SJSA1 (cell line): ENCODE measurements around the gene TNNT1. TPM values are rescaled to one million over a fixed set of nuclear protein-coding genes. Genes with fewer than 3 reads are reported as not detected.
"Not testable (repeated sequence)": the region's sequence is repeated elsewhere in the genome, so short reads cannot be mapped to it uniquely, and the experiment has no call there.

Experiments used
- DNase-seq, 2 experiments: peaks; one replicate each; pipeline ENCODE4 v3.0.0-alpha.2; 2015 to 2020; ENCODE audit warnings: low spot score in 2 of 2, low read depth in 1 of 2
- H3K27ac ChIP-seq: fragments of 250-450 bp; sonication (Bioruptor Pico); 2 replicates; pipeline ENCODE4 v1.5.1; 2020; ENCODE audit warnings: mild to moderate bottlenecking, moderate library complexity
- H3K27me3 ChIP-seq: fragments of 250-450 bp; sonication (Bioruptor Pico); replicated peaks from 2 replicates; pipeline ENCODE4 v1.5.1; 2020; ENCODE audit warnings: mild to moderate bottlenecking, moderate library complexity
- H3K36me3 ChIP-seq: fragments of 250-450 bp; sonication (Bioruptor Pico); 2 replicates; pipeline ENCODE4 v1.5.1; 2020; ENCODE audit warnings: mild to moderate bottlenecking
- H3K4me1 ChIP-seq: fragments of 250-450 bp; sonication (Bioruptor Pico); replicated peaks from 2 replicates; pipeline ENCODE4 v1.6.1; 2021; ENCODE audit warnings: mild to moderate bottlenecking
- H3K4me3 ChIP-seq: fragments of 250-450 bp; sonication (Bioruptor Pico); 2 replicates; pipeline ENCODE4 v1.5.1; 2020; ENCODE audit warnings: mild to moderate bottlenecking
- H3K9me3 ChIP-seq: fragments of 250-450 bp; sonication (Bioruptor Pico); replicated peaks from 2 replicates; pipeline ENCODE4 v1.5.1; 2020; ENCODE audit warnings: mild to moderate bottlenecking
- total RNA-seq: library from RNA; depleted of rRNA; stranded (reverse); fragments of >200 nt; shearing (Covaris generic); gene quantifications from 2 replicates; pipeline ENCODE4 v1.2.3, GENCODE V29; 2014

TNNT1 gene
- total RNA-seq, 1 experiment from 2014 or later = 0.34 TPM

DNA sequence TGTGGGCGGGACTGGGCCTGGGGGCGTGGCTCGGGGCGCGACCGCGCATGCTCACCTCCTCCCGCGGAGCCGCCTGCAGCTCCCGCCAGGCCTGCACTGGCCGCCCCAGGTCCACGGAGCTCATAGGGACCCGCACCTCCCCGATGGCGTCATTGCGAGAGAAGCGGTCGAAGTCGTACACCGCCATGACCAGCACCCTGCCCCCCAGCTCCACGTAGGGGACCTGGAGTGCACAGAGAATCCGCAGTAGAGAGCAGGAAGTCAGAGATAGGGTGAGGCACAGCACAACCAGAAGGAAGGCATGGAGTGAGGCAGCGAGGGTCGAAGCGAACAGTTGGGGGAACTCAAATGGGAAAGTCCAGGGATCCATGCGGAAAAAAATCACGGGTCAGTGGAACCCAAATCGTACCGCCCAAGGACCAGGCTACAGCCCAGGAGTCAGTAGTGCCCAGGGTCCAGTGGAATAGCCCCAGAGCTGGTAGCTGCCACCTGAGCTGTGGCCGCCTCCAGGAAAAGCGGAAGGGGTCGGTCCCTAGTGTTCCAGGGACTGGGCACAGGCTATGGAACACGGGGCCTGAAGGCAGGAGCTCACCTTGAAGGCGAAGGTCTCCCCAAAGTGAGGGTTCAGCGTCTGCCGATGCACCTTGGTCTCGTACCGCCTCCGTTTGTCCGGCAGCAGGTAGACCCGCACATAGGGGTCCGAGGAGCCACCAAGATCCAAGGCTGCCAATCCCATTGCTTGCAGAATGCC, 26.3 kb upstream of the TNNT1 start:
- DNase-seq = no peak
- Histone ChIP-seq H3K36me3 (no peaks in the 10 kb centered on the region), H3K4me1 (peaks cover 29% of the 10 kb centered on the region), H3K9me3 (peaks cover 2% of the 10 kb centered on the region; the same call in 1 of the 2 replicates), H3K4me3 (no peak overlapping the region), H3K27ac (no peak overlapping the region), H3K27me3 (peaks cover 26% of the 10 kb centered on the region)

DNA sequence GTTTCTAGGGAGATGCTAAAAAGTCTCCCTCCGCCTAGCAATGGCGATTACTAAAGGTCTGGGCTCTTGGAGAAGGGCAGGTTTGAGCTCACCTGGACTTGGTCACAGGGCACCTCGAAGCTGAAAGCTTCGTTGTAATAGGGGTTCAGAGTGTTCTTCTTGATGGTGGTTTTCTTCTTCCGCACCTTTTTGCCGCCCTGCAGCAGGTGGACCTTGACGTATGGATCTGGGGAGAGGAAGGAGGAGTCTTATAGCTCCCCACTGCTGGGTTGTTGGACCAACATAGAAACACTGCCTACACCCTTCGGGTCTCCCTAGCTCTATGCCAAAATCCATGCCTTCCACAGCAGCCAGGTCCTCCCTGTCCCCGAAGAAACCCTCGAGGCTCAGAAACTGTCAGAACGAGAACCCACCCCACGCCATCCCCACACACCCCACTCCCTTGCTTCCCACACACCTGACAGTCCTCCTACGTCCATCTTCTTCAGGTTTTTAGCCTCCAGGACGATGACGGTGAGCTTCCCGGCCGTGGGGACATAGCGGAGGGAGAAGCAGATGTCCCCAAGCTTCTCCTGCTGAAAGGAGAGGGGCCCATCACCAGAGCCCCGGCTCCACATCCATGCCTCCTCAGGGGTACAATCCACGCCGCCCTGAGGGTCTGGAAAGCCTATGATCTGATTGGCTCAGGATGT, 25.6 kb upstream of the TNNT1 start:
- no peaks in the 10 kb centered on the region for H3K36me3 ChIP-seq
- H3K27ac ChIP-seq = no peak overlapping the region
- no peak overlapping the region for H3K4me3 ChIP-seq
- no peaks in the 10 kb centered on the region; the same call in 1 of the 2 replicates for H3K9me3 ChIP-seq
- peaks cover 22% of the 10 kb centered on the region for H3K4me1 ChIP-seq
- H3K27me3 ChIP-seq = peaks cover 19% of the 10 kb centered on the region
- no peak for DNase-seq

- peak; percentile 47 to 86 for DNase-seq
Observed at GRCh38 chr19:55173714-55174409, 24.9 kb upstream of the TNNT1 start.

DNA sequence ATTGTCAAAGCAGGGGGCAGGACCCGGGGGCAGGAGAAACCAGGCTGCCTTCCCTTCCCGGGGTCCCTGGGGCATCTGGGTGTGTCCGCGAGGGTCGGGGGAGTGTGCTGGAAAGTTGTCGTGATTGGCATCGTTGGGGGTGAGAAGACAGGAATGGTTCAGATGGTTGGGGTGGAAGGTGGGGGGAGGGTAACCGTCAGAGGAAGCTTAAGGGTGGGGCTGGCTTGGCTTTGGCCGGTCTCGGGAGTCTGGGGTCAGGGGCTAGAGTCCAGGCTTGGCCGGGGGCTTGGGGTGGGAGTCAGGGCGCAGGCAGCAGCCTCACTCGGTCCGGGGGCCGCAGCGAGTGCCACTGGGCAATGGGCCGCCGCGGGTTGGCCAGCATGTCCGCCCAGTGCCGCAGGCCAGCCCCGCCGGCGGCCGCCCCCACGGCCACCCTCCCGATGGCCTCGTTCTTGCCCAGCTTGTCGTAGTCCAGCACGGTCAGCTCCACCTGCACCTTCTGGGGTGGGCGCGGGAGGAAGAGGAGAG, 24.2 kb upstream of the TNNT1 start:
- no peak overlapping the region for H3K27ac ChIP-seq

More at GRCh38 chr19:55173714-55174409, 24.9 kb upstream of the TNNT1 start:
- Histone ChIP-seq H3K4me3 (peak overlapping the region; percentile 35), H3K9me3 (no peaks in the 10 kb centered on the region), H3K36me3 (no peaks in the 10 kb centered on the region), H3K27ac (no peak overlapping the region), H3K27me3 (peaks cover 14% of the 10 kb centered on the region), H3K4me1 (peaks cover 16% of the 10 kb centered on the region)

GRCh38 chr19:55172741-55173140, 23.7 kb upstream of the TNNT1 start:
- DNase-seq = peak in 1 of 2 experiments; percentile 32
- Histone ChIP-seq H3K4me1 (peaks cover 16% of the 10 kb centered on the region), H3K27me3 (peaks cover 17% of the 10 kb centered on the region), H3K9me3 (no peaks in the 10 kb centered on the region), H3K27ac (no peak overlapping the region), H3K4me3 (no peak overlapping the region), H3K36me3 (no peaks in the 10 kb centered on the region)

More for the DNA sequence above, 24.2 kb upstream of the TNNT1 start:
- H3K36me3 ChIP-seq = no peaks in the 10 kb centered on the region
- no peak for DNase-seq
- peak overlapping the region; percentile 35 for H3K4me3 ChIP-seq
- H3K27me3 ChIP-seq = peaks cover 17% of the 10 kb centered on the region
- no peaks in the 10 kb centered on the region for H3K9me3 ChIP-seq
- peaks cover 16% of the 10 kb centered on the region for H3K4me1 ChIP-seq

GRCh38 chr19:55172318-55172717, 23.3 kb upstream of the TNNT1 start:
- DNase-seq, H3K27ac ChIP-seq, H3K4me3 ChIP-seq: not testable (repeated sequence)

DNA sequence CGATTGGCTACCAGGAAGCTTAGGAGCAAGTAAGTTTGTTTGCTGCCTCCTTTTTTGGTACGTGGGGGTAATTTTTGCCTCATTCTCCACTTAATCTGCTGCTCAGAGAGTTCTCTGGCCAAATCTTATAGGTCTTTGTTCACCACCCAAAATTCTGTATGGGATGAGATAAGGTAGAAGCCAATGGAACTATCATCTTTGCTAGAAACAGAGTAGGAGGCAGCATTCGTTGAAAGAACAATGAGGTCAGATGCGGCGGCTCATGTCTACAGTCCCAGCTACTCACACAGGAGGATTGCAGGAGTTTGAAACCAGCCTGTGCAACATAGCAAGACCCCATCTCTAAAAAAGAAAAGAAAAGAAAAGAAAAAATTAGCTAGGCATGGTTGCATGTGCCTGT, 22.4 kb upstream of the TNNT1 start:
- no peak overlapping the region for H3K27ac ChIP-seq
- peaks cover 21% of the 10 kb centered on the region for H3K4me1 ChIP-seq
- H3K27me3 ChIP-seq = peaks cover 23% of the 10 kb centered on the region
- no peaks in the 10 kb centered on the region for H3K36me3 ChIP-seq
- H3K4me3 ChIP-seq = no peak overlapping the region
- no peaks in the 10 kb centered on the region for H3K9me3 ChIP-seq
- DNase-seq = no peak

More at GRCh38 chr19:55172318-55172717, 23.3 kb upstream of the TNNT1 start:
- not testable (repeated sequence) for H3K36me3 ChIP-seq, H3K9me3 ChIP-seq
- H3K27me3 ChIP-seq = peaks cover 17% of the 10 kb centered on the region
- H3K4me1 ChIP-seq = peaks cover 16% of the 10 kb centered on the region

- no peak for DNase-seq
- Histone ChIP-seq H3K36me3 (no peaks in the 10 kb centered on the region), H3K27ac (no peak overlapping the region), H3K4me1 (peaks cover 26% of the 10 kb centered on the region), H3K9me3 (no peaks in the 10 kb centered on the region), H3K27me3 (peaks cover 23% of the 10 kb centered on the region), H3K4me3 (no peak overlapping the region)
Observed at GRCh38 chr19:55169136-55169535, 20.1 kb upstream of the TNNT1 start.

DNA sequence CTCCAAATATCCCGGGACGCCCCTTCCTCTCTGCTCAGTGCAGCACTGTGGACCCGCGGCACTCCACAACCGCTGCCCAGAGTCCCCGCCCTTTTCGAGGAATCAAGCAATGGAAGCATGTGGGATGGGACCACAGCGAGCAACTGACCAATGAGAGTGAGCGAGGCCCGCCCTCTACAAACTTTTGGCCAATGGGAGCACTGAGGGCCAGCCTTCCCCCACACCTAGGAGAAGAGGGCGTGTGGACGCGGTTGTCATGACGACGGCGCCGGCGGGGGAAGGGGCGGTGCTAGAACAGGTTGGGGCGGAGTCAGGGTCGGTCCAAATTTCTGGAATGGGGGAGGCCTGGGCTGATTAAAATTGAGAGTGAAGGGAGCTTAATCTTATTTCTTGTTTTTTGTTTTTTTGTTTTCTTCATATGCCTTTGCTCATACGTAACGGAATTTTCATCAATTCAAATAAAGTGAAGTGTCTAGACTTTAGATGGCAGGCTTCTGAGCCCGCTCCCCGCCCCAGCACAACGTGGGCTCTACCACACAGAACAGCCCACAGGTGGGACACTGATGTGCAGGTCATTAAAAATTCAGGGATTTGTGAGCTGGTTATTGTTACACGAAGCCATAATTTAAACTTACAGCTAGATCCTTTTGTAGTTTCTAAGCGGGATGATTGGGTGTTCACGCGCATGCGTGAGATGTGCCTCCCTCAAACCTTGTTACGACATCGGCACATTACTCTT, 17.7 kb upstream of the TNNT1 start, which contains the start of gene DNAAF3:
TSS of gene DNAAF3 (minus strand) at position 84 of the 739 bp plus-strand sequence. CDS start 200 bp downstream, outside the sequence.
- H3K27me3 ChIP-seq = peaks cover 17% of the 10 kb centered on the region
- H3K9me3 ChIP-seq = no peaks in the 10 kb centered on the region
- peak; percentile 95 to 97 for DNase-seq
- H3K4me1 ChIP-seq = peaks cover 11% of the 10 kb centered on the region
- H3K4me3 ChIP-seq = peak within 1 kb of the TSS; percentile 29
- no peaks in the 10 kb centered on the region for H3K36me3 ChIP-seq
- no peak within 1 kb of the TSS for H3K27ac ChIP-seq

- peak; percentile 75 to 82 for DNase-seq
Observed at GRCh38 chr19:55165952-55166529, 17.0 kb upstream of the TNNT1 start.

DNA sequence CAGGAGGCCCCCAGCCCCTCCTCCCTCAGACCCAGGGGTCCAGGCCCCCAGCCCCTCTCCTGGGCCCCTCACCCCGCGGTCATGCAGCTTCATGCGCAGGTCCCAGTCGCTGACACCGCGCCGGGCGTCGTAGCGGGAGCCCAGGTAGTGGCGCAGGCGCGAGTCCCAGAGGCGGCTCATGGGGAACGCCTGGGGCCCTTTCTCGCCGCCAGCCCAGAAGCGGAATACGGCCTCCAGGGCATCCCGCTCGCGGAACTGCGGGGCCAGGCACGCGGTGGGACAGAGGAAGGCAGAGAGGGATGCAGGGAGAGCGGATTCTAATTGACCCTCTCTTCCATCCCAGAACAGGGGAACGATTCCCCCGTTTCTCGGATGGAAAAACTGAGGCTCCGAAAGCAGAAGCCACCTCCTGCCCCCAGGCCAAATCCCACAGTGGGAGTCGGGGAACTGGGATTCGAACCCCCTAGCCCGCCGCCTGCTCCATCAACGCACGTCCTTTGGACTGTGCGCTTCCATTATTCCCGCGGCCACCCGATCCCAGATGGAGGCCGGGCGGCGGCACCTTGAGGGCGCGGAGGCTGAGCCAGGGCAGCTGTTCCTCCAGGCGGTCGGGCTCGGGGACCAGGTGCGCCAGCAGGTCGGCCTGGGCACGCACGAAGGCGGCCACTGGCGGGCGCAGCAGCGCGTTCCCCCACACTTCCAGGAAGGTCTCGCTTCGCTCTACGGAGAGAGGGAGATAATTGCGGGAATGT, 12.7 kb upstream of the TNNT1 start:
- Histone ChIP-seq H3K27me3 (peaks cover 7% of the 10 kb centered on the region), H3K9me3 (no peaks in the 10 kb centered on the region), H3K27ac (no peak overlapping the region), H3K36me3 (no peaks in the 10 kb centered on the region), H3K4me1 (peaks cover 6% of the 10 kb centered on the region), H3K4me3 (no peak overlapping the region)
- DNase-seq = no peak

More at GRCh38 chr19:55165952-55166529, 17.0 kb upstream of the TNNT1 start:
- Histone ChIP-seq H3K27ac (no peak overlapping the region), H3K27me3 (peaks cover 19% of the 10 kb centered on the region), H3K4me3 (peak overlapping the region; percentile 29), H3K36me3 (no peaks in the 10 kb centered on the region), H3K9me3 (no peaks in the 10 kb centered on the region), H3K4me1 (peaks cover 11% of the 10 kb centered on the region)

DNA sequence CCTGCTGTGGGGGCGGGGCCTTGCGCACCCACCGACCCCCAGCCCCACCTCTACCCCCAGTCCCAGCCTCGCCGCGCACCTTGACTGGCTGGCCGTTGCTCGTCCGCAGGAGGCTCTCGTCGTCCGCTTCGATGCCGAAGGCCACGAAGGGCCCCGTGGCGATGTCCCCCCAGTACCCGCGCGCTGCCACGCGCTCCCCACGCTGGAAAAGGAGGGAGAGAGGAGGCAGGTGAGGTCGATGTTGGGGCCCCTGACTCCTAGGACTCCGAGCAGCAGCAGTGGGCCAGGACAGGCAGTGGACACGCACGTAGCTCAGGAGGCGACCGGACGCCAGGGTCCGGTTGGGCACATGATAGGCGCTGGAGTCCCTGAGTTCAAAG, 12.0 kb upstream of the TNNT1 start:
- Histone ChIP-seq H3K4me1 (peaks cover 3% of the 10 kb centered on the region; the same call in 1 of the 2 replicates), H3K9me3 (no peaks in the 10 kb centered on the region), H3K36me3 (no peaks in the 10 kb centered on the region), H3K27me3 (peaks cover 14% of the 10 kb centered on the region), H3K27ac (no peak overlapping the region), H3K4me3 (no peak overlapping the region)
- DNase-seq = no peak
